IPS-NIHi7 (cell line): ENCODE data around the gene RPL37A.

Experiments used
- DNase-seq: peaks from one replicate; pipeline ENCODE4 v3.0.0; 2012; ENCODE audit warnings: mixed read lengths; ENCODE audit errors: extremely low spot score

Gene RPL37A

DNA sequence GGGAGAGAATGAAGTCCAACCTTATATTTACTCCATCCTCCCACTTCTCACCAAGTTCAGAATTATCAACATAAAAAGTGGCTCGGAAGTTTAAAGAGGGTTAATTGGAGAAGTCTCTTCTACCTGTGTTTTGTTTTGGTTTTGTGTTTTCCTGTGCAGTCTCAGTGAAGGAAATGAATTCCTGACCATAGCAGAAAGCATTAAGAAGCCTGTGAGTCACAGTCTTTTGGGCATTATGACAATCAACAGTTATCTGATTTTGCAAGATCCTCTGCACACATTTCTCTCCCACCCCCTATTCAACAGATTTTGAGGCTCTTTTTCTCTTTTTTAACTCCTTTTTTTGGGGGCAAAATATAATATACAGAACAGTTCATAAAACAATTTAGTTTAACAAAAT lies 8.6 kb upstream of the RPL37A start:
- no peak for DNase-seq

GRCh38 chr2:216491793-216492596 lies 6.6 kb upstream of the RPL37A start:
- no peak for DNase-seq

- DNase-seq: no peak
Observed at GRCh38 chr2:216492597-216493333, 5.9 kb upstream of the RPL37A start.

- DNase-seq: no peak
Observed at GRCh38 chr2:216493334-216493685, 5.3 kb upstream of the RPL37A start.

DNA sequence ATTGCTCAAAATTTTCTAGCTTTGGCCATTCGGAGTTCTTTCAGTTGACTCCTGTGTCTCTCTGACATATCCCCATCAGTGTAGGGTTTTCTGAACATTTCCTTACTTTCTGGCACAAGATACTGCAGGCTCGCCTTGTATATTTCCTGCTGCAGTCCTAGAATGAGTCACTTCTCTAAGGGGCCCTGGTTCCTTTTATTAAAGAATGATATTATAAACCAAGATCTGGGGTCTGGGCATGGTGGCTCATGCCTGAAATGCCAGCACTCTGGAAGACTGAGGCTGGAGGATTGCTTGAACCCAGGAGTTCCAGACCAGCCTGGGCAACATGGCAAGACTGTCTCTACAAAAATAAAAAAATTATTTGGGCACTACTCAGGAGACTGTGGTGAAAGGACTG lies 3.0 kb upstream of the RPL37A start:
- DNase-seq: no peak

DNA sequence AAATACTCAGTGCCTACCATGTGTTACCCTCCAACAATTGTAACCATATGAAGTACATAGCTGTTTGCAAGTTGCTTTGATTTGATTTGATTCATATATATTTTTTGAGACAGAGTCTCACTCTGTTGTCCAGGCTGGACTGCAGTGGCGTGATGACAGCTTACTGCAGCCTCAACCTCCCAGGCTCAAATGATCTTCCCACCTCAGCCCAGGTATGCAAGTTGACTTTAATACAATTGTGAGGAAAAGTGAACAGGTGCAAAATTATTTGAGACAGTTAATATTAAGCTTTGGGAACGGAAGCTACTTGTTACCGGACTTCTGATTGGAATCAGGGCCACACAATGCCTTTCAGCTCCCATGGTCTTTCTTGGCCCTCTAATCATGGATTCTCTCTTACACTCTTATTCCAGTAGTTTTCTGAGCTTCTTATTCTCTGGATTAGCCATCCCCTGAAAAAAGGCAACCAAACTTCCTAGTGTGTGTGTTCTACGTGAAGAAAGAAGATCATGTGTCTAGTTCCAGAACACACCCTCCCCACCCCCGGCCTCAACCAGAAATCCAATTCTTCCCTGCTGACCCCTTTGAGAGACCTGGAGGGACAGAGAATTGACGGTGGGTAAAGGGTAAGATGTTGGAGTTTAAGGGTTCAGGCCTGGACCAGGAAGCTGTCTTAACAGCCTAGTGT lies 1.1 kb upstream of the RPL37A start:
- no peak for DNase-seq

GRCh38 chr2:216498070-216498378 lies 620 bp upstream of the RPL37A start:
- no peak for DNase-seq

- DNase-seq: no peak
Observed at GRCh38 chr2:216499641-216500218, 1.1 kb downstream of the RPL37A start.

DNA sequence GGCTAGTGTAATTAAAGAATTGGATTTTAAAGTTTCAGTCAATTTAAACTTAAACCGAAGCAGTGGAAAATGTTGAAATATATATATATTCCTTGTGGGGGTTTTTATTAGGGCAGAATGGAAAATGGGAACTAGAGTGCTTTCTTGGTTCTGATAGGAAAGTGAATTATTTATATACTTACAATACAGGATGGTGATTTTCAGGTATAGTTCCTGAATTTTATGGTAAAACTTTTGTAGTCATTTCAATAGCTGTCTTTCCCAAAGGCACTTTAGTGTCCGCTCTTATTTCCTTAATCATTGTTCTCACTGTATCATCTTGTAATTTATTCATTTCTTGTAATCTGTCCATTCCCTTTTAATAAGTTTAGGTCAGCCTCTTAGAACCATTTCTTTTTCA lies 1.9 kb downstream of the RPL37A start:
- no peak for DNase-seq

DNA sequence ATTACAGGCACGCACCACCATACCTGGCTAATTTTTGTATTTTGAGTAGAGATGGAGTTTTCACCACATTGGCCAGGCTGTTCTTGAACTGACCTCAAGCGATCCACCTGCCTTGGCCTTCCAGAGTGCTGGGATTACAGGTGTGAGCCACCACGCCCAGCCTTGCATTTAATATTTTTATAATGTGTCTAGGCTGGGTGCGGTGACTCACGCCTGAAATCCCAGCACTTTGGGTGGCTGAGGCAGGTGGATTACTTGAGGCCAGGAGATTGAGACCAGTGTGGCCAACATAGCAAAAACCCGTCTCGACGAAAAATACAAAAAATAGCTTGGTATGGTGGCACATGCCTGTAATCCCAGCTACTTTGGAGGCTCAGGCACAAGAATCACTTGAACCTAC lies 3.2 kb downstream of the RPL37A start:
- no peak for DNase-seq

DNA sequence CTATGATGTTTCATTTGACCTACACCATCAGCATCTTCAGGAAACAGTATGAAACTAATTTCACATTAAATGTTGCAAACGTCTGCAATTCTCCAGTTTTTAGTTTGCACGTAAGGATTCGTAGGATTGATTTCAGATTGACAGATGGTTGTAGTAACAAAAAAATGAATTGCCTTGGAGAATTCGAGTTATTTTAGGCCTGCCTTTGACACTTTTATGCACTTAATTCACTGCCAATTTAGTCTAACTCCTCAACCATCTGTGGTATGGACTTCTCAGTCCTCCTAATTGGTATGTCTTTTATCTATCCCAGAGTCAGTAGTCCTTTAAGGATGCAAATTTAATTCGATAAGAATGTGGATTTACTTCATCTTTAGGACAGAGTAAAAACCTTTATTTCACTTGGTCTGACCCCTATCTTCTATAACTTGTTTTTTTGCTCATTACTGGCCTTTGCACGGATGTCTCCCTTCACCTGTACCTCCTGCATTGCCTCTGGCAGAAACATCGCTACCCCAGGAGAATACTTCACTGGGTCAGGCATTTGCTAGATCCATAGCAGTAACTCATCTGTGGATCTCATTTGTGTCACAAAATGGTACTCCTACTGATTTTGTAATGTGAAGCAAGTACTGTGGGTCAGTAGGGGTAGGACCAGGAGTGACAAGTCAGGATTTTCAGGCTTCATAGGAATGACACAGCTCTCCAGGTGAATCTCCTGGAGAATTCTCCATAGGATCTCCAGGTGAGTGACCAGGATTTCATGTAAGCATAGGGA lies 3.9 kb downstream of the RPL37A start:
- no peak for DNase-seq

DNA sequence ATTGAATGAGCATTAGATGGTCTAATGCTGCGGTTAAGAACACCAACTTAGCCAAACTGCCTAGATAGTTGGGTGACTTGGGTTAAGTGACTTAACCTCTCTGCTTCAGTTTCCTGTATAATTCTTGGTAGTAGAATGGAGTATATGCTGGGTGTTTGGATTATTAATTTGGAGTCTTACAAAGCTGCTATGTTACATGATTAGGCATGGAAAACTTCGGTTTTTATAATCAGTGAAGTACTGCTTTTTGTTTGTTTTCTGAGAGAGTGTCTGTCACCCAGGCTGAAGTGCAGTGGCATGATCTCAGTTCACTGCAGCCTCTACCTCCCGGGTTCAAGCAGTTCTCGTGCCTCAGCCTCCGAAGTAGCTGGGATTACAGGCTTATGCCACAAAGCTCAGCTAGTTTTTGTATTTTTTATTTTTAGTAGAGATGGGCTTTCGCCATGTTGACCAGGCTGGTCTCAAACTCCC lies 4.5 kb downstream of the RPL37A start:
- DNase-seq: no peak

DNA sequence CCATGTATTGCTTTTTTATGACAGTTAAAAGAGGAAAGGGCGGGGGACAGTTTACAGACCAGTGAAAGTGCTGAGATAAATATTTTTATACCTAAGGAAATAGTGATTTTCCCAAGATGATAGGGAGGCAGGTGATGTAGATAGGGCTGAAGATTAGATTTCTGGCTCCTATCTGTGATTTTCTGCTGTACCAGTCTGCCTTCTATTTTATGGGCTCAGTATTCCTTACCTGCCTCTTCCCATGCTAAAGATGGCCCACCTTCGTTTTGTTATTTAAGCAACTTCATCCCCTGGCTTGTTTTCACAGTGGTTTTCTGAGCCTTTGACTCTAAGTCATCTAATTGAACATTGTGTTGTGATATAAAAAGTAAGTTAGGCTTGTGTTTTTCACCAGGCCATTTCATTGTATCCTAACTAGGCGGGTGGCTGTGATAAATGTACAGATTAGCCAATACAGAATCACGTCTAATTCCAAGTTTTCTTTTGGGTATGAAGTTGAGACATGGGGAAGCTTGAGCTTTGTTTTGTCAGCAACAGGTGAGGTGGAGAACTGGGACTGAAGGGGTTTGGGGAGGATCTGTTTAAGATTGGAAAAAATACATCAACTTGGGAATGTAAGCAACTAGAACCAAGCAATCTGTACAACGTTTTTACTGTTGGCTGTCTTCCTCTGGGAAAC lies 5.2 kb downstream of the RPL37A start:
- no peak for DNase-seq

DNA sequence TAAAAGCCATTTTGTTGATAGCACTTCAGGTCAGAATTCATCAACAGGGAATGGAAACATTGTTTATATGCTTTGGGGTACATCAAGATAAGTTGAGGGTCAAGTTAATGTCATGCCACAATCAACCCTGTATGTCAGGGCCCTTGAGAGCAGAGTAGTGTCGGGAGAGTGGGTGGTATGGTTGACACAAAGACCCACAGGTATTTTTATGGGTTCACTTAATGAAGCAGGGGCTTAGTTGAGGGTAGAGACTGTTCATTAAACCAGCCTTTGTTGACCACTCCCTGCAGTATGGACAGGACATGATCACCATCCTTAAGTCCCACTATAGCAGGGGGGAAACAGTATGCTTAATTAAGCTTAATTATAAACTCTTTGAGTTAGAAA lies 5.7 kb downstream of the RPL37A start:
- no peak for DNase-seq

DNA sequence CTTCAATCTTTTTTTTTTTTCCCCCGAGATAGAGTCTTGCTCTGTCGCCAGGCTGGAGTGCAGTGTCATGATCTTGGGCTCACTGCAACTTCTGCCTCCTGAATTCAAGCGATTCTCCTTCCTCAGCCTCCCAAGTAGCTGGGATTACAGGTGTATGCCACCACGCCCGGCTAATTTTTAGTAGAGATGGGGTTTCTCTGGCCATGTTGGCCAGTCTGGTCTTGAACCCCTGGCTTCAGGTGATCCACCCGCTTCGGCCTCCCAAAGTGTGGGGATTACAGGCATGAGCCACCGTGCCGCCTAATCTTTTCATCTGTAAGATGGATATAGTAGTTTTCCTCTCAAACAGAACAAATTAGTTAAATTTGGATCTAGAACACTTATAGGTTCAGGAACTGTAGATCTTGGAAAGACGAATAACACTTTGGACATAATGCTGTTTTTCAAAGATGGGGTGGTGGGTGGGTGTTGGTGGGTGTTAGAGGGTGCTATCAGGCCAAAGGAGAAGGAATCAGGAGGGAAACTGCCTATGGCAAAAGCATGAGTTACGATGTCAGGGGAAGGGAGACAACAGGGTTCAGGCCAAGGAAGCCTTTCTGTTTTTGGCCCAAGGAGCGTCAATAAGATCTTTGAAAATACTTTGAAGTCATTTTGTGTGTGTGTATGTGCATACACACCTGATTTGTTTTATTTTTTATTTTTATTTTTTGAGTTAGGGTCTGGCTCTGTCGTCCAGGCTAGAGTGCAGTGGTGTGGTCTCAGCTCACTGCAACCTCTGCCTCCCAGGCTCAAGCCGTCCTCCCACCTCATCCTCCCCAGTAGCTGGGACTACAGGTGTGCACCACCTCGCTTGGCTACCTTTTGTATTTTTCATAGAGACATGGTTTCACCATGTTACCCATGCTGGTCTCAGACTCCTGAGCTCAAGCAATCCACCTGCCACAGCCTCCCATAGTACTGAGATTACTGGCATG lies 6.8 kb downstream of the RPL37A start:
- no peak for DNase-seq

GRCh38 chr2:216507220-216508160 lies 8.8 kb downstream of the RPL37A start:
- no peak for DNase-seq

- no peak for DNase-seq
Observed at GRCh38 chr2:216508229-216508628, 9.6 kb downstream of the RPL37A start.

DNA sequence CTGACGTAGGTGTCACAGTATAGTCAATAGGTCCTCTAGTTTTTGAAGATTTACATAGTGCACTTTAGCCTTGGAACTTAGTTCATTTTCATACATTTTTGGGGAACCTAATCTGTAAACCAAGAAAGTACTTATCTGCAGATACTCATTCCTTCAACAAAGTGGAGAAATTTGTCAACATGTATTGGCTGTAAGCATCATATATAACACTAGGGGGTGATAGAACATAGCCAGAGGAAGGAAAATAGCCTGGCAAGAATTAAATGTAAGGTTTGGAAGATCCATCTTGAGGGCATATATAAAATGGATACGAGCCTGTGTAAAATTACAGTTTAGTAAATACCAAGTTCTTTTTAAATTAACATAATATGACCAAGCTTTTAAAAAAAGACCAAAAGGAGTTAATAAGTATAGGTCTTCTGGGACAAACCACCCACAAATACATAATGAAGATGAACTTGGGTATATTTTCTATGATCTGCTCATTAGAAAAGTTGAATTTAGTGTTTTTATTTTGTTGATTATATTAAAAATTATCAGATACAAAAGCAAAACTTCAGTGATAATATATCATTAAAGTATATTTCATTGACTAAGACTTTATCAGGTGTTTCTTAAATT lies 18.2 kb downstream of the RPL37A start:
- peak; percentile 57 for DNase-seq
